K562 (cell line): ENCODE measurements around the gene NEU3. TPM values are rescaled to one million over a fixed set of nuclear protein-coding genes. Genes with fewer than 3 reads are reported as not detected.
A peak's percentile ranks its signal among the peaks of the same experiment; 100 is the strongest.

Experiments used
- ARID1B ChIP-seq: fragments of 450-650 bp; IDR thresholded peaks from 2 replicates; pipeline ENCODE4 v1.6.1; 2016; ENCODE audit warnings: antibody characterized with exemption, mild to moderate bottlenecking, inconsistent platforms
- ARID3B ChIP-seq: fragments of 250-450 bp; sonication (Bioruptor Pico); IDR thresholded peaks from 2 replicates; pipeline ENCODE4 v1.4.0; 2020; ENCODE audit warnings: borderline replicate concordance
- CHCHD3 ChIP-seq: fragments of 250-450 bp; sonication (Bioruptor Pico); IDR thresholded peaks from 2 replicates; pipeline ENCODE4 v2.1.2; 2022; ENCODE audit warnings: mild to moderate bottlenecking
- CREB5 ChIP-seq: fragments of 250-450 bp; sonication (Bioruptor Pico); IDR thresholded peaks from 2 replicates; pipeline ENCODE4 v1.5.0; 2020; ENCODE audit warnings: mild to moderate bottlenecking
- CTCFL ChIP-seq: IDR thresholded peaks from 2 replicates; pipeline ENCODE4 v1.6.1; 2011; ENCODE audit warnings: borderline replicate concordance, low read depth, mild to moderate bottlenecking, moderate library complexity, low read length; ENCODE audit not compliant: insufficient read depth, poor library complexity, severe bottlenecking
- ELK1 ChIP-seq: sonication (generic); formaldehyde crosslinking; IDR thresholded peaks from 2 replicates; pipeline ENCODE4 v1.8.1; 2022; ENCODE audit warnings: missing genetic modification reagents
- FOXJ2 ChIP-seq: fragments of 200-800 bp; sonication (Bioruptor generic); IDR thresholded peaks from 2 replicates; pipeline ENCODE4 v1.6.1; 2016; ENCODE audit warnings: missing genetic modification characterization, missing compliant biosample characterization
- HEY1 ChIP-seq: fragments of 250-450 bp; sonication (Bioruptor Pico); IDR thresholded peaks from 2 replicates; pipeline ENCODE4 v1.5.0; 2020; ENCODE audit warnings: mild to moderate bottlenecking, moderate library complexity, borderline replicate concordance
- IRF1 ChIP-seq: sonication (generic); formaldehyde crosslinking; IDR thresholded peaks from 2 replicates; pipeline ENCODE4 v1.8.0; 2022; ENCODE audit warnings: missing genetic modification reagents, mild to moderate bottlenecking, borderline replicate concordance
- PCBP1 ChIP-seq: fragments of 200-400 bp; formaldehyde crosslinking; IDR thresholded peaks from 2 replicates; pipeline ENCODE4 v1.6.1; 2018; ENCODE audit warnings: mild to moderate bottlenecking, low read depth, low read length; ENCODE audit not compliant: poor library complexity, severe bottlenecking
- SIN3B ChIP-seq: fragments of 450-650 bp; IDR thresholded peaks from 2 replicates; pipeline ENCODE4 v1.6.1; 2017; ENCODE audit warnings: low read depth, mild to moderate bottlenecking, moderate library complexity
- SIX5 ChIP-seq, 2 experiments: IDR thresholded peaks; 2 replicates each; pipeline ENCODE4 v1.6.1; 2011; ENCODE audit warnings: low read length in 2 of 2, borderline replicate concordance in 1 of 2, low read depth in 1 of 2, mild to moderate bottlenecking in 1 of 2, moderate library complexity in 1 of 2; ENCODE audit not compliant: insufficient read depth in 1 of 2
- U2AF1 ChIP-seq: fragments of 200-400 bp; formaldehyde crosslinking; optimal IDR thresholded peaks from 2 replicates; pipeline ENCODE3; 2017; ENCODE audit warnings: mild to moderate bottlenecking, low read depth, low read length, moderate library complexity
- ZNF12 ChIP-seq: sonication (generic); formaldehyde crosslinking; IDR thresholded peaks from 2 replicates; pipeline ENCODE4 v1.4.0; 2020; ENCODE audit warnings: mild to moderate bottlenecking, missing genetic modification reagents
- ZNF398 ChIP-seq: fragments of 250-450 bp; sonication (Bioruptor Pico); IDR thresholded peaks from 2 replicates; pipeline ENCODE4 v1.8.0; 2021; ENCODE audit warnings: moderate library complexity, mild to moderate bottlenecking, inconsistent platforms
- ZNF431 ChIP-seq: sonication (generic); formaldehyde crosslinking; IDR thresholded peaks from 2 replicates; pipeline ENCODE4 v1.8.0; 2022; ENCODE audit warnings: mild to moderate bottlenecking, missing genetic modification reagents
- ZNF551 ChIP-seq: fragments of 250-450 bp; sonication (Bioruptor Pico); IDR thresholded peaks from 2 replicates; pipeline ENCODE4 v1.5.0; 2021; ENCODE audit warnings: mild to moderate bottlenecking, moderate library complexity
- ZNF583 ChIP-seq: fragments of 250-450 bp; sonication (Bioruptor Pico); IDR thresholded peaks from 2 replicates; pipeline ENCODE4 v1.4.0; 2020
- polyA plus RNA-seq, 8 experiments: library from polyadenylated mRNA; depleted of rRNA in 4 of 8; stranded (reverse) in 5 of 8; unstranded in 3 of 8; fragments of >200 nt; fragmentation: Nextera tagmentation in 2 of 8; fragmentation: Illumina TruSeq in 1 of 8; extraction: Ambion mirVana in 2 of 8; extraction: Trizol in 1 of 8; gene quantifications; 2 replicates each; pipeline versions ENCODE4 v1.2.1 to v1.2.3, GENCODE V29; 2011 to 2014; ENCODE audit warnings: inconsistent platforms in 1 of 8, missing spikeins in 1 of 8
- total RNA-seq, 7 experiments: library from RNA; depleted of rRNA in 6 of 7; stranded (reverse); fragments of >200 nt in 6 of 7; fragmentation: Illumina TruSeq in 2 of 7; extraction: Trizol in 2 of 7; gene quantifications; 2 replicates each; pipeline versions ENCODE4 v1.2.1 to v1.2.3, GENCODE V29; 2011 to 2021; ENCODE audit warnings: low replicate concordance in 1 of 7

NEU3 gene
- total and polyA plus RNA-seq, 9 of the 15 experiments (the other 6 are each of a cell fraction or from before 2014, with no cell fraction given): 6.2 to 41.3 (median 31.1) TPM

GRCh38 chr11:74988541-74989259, at the start of gene NEU3 (continued):
- TF ChIP-seq SIX5 (IDR thresholded peaks at IDR 0.05; ENCODE audit: borderline replicate concordance in 1 of 2, insufficient read depth in 1 of 2, low read depth in 1 of 2, low read length in 2 of 2): no peak; a peak in 1 of 4 replicates
- no peak for TF ChIP-seq PCBP1
- TF ChIP-seq ZNF398 (CRISPR knock-in tag): no peak
- TF ChIP-seq CREB5: no peak
- TF ChIP-seq CHCHD3: no peak
- no peak for TF ChIP-seq FOXJ2 (tag)
- no peak for TF ChIP-seq IRF1 (CRISPR knock-in tag)
- TF ChIP-seq ZNF431 (CRISPR knock-in tag): no peak
- TF ChIP-seq CTCFL: no peak
- TF ChIP-seq ARID1B: no peak; the same call in 1 of the 2 replicates
- TF ChIP-seq HEY1 (CRISPR knock-in tag): 0 out of 2 replicates have a peak, but pooled peaks have one; percentile 43
- TF ChIP-seq ZNF551 (CRISPR knock-in tag): no peak
- TF ChIP-seq U2AF1: no peak
- TF ChIP-seq ELK1: no peak
- TF ChIP-seq ZNF583: no peak
- no peak for TF ChIP-seq ZNF12 (CRISPR knock-in tag)
- no peak for TF ChIP-seq ARID3B (CRISPR knock-in tag)
- no peak for TF ChIP-seq SIN3B
